Measurements from ENCODE around the gene AADAC.

The AADAC gene

DNA sequence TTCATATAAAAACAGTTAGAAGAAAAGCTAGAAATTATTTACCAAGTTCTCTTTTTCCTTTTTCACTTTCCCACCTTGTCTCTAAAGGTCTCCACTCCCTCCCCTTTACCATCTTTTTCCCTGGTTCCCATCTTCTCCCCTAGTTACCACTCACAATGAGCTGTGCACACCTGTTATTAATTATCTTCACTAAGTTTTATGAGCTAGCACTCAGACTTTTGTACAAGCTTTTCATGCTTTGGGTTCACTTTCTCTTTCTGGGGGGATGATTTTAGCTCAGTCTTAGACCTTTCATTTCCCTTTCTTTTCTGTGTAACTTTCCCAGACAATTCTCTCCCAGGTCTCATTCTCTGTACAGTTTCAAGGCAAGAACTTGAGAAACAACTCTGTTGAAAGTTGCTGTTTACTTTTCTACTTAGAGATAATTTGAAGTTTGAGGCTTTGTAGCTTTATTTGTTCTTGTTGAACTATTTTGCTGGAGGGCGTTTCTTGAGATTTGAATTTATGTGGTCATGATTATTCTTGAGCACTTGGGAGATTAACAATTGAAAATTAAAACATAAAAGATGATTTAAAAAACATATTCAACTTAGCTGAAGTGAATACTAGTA is 24.0 kb upstream of the AADAC start:
- no peak for TF ChIP-seq GATA3 (IDR thresholded peaks at IDR 0.05; ENCODE audit: low read depth, low read length)
- no peak for TF ChIP-seq GATA2 (IDR thresholded peaks at IDR 0.05; ENCODE audit: low read depth, low read length)

DNA sequence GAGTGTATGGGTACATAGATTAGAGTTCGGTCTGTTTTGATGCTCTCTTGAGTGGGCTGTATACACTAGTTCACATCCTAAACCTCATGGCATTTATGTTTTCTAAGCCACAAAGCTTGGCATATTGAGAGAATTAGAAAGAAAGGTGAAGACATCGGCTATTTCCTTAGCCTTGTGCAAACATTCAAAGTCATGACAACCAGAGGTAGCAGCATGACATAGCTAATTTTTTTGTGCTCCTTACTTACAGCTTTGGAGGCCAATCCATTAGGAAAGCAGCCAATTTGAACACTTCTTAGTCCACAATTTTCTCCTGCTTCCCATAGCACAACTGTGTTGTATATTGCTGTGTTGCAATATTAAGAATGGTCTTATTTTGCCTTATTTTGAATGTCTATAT is 21.5 kb upstream of the AADAC start:
- TF ChIP-seq GATA2 (IDR thresholded peaks at IDR 0.05; ENCODE audit: low read depth, low read length) (no peak), GATA3 (IDR thresholded peaks at IDR 0.05; ENCODE audit: low read depth, low read length) (no peak)

DNA sequence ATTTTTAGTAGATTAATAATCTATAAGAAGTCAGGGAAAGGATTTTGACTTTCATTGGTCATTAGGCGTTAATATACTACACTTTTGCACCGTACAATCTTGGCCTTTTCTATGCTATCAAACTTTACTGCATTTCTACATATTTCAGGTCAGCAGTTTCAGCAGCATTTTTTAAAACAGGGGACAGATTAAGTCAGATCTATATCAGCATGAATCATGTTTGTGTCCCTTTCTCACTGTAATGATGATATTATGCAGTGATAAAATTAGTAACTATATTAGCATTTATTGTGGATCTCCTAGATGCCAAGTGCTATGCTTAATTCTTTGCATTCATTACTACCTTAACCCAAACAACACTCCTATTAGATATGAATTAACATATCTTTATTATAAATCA is 20.3 kb upstream of the AADAC start:
- TF ChIP-seq GATA3 (IDR thresholded peaks at IDR 0.05; ENCODE audit: low read depth, low read length): no peak
- no peak for TF ChIP-seq GATA2 (IDR thresholded peaks at IDR 0.05; ENCODE audit: low read depth, low read length)

DNA sequence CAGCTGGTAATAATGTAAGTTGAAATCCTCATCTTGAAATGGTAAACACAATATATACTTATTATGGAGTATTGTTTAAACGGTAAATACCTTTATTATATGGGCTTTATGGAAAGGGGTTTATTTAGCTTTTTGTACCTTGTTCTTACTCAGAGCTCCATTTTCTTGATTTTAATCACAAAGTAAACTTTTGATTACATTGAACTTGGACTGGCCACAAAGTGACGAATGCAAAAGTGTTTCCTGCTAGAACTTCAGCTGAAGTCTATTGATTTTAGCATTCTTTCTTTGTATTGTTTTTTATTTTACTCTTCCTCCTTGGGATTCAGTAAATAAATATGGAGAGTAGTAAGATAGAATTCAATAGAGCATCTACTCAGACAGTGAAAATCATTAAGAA is 19.8 kb upstream of the AADAC start:
- TF ChIP-seq GATA2 (IDR thresholded peaks at IDR 0.05; ENCODE audit: low read depth, low read length) (no peak), GATA3 (IDR thresholded peaks at IDR 0.05; ENCODE audit: low read depth, low read length) (no peak)

DNA sequence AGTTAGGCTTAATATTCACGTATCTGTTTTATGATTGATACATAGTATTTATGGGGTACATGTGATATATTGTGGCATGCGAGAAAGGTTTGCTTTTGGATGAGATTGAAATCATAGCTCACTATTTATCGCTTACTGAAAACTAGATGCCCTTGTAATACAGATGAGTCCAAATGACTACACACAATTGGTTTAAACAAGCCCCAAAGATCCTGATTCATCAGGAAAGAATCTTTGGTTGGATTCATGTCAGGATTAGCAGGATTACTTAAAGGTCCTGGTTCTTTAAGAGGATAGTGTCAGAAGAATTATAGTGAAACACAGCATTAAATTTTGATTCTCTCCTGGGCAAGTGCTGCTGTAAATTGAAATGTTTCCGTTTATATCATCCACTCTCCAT is 18.6 kb upstream of the AADAC start:
- TF ChIP-seq GATA2 (IDR thresholded peaks at IDR 0.05; ENCODE audit: low read depth, low read length) (no peak), GATA3 (IDR thresholded peaks at IDR 0.05; ENCODE audit: low read depth, low read length) (no peak)

DNA sequence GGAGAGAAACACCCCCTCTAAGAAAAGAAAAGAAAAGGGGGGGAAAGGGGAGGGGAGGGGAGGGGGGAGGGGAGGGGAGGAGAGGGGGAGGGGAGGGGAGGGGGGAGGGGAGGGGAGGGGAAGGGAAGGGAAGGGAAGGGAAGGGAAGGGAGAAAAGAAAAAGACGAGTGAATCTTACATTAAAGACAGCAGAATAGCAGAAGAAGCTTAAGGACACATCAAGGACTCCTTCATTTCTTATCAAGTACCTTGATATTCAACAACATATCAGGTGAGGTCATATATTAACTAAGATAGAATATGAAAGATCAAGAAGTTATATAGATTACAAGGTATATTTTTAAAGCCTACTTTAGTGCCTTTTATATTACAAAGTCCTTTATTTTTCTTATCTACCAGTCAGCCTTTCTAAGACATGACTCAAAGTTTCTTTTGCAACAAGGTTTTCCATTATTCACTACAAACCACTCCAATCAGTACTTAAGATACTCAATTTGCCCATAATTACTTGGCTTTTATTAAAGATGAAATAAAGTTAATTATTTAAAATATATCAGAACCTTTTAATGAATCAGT is 17.7 kb upstream of the AADAC start:
- TF ChIP-seq GATA2 (IDR thresholded peaks at IDR 0.05; ENCODE audit: low read depth, low read length): no peak
- no peak for TF ChIP-seq GATA3 (IDR thresholded peaks at IDR 0.05; ENCODE audit: low read depth, low read length)

DNA sequence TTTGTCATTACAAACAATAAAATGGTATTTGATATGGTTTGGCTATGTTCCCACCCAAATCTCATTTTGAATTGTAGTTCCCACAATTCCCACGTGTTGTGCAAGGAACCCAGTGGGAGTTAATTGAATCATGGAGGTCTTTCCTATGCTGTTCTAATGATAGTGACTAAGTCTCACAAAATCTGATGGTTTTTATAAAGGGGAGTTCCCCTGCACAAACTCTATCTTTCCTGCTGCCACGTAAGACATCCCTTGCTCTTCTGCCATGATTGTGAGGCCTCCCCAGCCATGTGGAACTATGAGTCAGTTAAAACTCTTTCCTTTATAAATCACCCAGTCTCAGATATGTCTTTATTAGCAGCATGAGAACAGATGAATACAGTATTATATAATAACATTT is 15.4 kb upstream of the AADAC start:
- TF ChIP-seq GATA2 (IDR thresholded peaks at IDR 0.05; ENCODE audit: low read depth, low read length) (no peak), GATA3 (IDR thresholded peaks at IDR 0.05; ENCODE audit: low read depth, low read length) (no peak)

DNA sequence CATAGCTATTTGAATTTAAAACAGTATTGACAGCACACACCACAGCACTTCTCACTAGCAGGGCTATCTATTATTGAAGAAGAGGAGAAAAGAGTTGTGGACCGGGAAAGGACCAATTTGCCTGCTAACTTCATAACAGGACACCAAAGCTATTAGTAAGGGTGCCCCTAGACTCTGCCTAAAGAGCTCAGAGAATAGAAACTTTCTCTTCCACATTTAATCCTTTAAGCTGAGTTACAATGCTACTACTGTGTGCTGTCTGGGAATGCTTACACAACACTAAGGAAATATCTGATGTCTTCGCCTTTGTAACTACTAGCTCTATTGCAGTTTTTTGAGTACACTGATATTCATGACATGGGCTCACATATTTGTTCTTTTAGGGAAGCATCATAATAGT is 13.5 kb upstream of the AADAC start:
- no peak for TF ChIP-seq GATA2 (IDR thresholded peaks at IDR 0.05; ENCODE audit: low read depth, low read length)
- TF ChIP-seq GATA3 (IDR thresholded peaks at IDR 0.05; ENCODE audit: low read depth, low read length): no peak

DNA sequence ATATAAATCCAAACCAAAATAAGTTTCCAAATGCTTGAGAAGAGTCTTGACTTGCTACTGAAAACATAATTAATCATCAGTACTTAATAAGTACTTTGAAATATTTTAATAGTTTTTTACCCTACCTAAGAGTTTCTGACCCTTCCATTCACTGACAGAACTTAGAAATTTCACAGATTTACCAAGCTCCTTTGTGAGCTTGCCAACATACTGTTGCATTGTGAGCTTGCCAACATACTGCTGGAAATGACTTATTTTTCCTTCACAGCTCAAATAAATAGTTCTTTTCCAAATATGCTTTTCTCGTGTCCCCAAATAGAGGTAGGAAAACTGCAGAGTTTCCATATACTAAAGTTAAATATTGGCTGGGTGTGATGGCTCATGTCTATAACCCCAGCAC is 9.6 kb upstream of the AADAC start:
- no peak for TF ChIP-seq GATA2 (IDR thresholded peaks at IDR 0.05; ENCODE audit: low read depth, low read length)
- TF ChIP-seq GATA3 (IDR thresholded peaks at IDR 0.05; ENCODE audit: low read depth, low read length): no peak

DNA sequence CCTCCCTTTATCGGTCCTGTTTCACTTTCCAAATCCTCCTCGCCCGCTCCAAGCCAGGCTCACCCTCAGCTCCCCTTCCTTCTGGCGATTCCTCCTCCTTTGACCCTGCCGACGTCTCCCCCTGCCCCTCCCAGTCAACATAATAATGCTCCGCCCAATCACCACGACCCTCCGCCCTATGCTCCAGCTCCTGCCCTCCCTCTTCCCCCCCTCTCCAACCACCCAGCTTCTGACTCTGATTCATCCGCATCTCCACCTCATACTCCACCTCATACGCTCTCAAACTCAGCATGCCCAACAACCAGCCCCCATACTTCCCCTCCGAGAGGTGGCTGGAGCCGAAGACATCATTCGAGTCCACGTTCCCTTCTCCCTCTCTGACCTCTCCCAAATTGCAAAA is 7.1 kb upstream of the AADAC start:
- TF ChIP-seq GATA3 (IDR thresholded peaks at IDR 0.05; ENCODE audit: low read depth, low read length): no peak
- no peak for TF ChIP-seq GATA2 (IDR thresholded peaks at IDR 0.05; ENCODE audit: low read depth, low read length)

DNA sequence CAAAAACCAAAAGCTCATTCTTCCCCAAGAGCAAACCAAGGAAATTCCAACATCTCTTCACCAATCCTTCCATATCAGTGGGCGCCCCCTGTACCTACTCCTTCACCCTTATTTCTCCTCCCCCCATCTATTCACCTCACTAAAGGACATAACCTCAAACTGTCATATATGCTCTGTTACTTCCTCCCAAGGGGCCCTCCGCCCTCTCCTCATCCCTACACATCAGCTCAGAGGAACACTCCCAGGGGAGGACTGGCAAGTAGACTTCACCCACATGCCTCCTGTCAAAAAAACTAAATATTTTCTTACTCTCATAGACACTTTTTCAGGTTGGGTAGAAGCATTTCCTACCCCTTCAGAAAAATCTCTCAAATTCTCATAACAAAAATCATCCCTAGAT is 2.4 kb upstream of the AADAC start:
- no peak for TF ChIP-seq GATA3 (IDR thresholded peaks at IDR 0.05; ENCODE audit: low read depth, low read length)
- no peak for TF ChIP-seq GATA2 (IDR thresholded peaks at IDR 0.05; ENCODE audit: low read depth, low read length)

DNA sequence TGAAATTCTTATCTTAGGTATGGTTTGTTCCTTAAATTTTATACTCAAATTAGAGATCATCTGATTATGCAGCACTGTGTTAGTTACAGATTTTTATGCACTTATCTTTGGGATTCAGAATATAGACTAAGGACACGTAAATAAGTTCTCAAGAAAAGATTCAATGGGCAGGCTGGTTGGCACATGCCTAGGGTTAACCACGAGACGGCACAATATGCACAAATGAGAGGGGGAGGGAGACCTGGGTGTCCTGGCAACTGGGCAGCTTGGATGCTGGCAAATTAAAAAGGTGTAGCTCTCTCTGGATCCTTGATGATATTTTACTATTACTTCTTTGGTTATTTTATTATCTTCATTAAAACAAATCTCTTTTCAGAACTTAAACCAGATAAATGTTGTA is 672 bp downstream of the AADAC start:
- TF ChIP-seq GATA3 (IDR thresholded peaks at IDR 0.05; ENCODE audit: low read depth, low read length) (no peak), GATA2 (IDR thresholded peaks at IDR 0.05; ENCODE audit: low read depth, low read length) (no peak)

DNA sequence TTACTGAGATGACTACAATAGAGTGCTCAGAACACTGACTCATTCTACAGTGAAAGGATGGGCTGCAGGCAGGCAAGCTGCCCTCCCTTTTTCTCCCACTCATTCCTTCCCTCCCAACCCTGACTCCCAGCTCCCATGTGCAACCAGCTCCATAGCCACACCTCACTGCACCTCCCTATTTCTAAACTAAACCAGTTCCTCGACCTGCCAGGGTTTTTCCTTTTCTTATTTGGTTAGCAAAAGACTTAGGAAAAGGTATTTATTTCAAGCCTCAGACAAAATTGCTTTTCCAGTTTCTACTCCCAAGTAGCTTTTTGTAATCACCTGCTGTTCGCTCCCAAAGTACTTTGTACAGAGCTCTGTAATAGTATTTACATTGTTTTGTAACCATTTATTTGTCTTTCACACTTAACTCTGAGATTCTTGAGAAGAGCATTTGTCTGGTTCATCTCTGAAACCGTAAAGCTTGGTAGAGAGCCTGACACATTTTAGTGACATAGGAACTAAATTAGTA is 2.2 kb downstream of the AADAC start:
- TF ChIP-seq GATA3 (IDR thresholded peaks at IDR 0.05; ENCODE audit: low read depth, low read length): no peak
- no peak for TF ChIP-seq GATA2 (IDR thresholded peaks at IDR 0.05; ENCODE audit: low read depth, low read length)

DNA sequence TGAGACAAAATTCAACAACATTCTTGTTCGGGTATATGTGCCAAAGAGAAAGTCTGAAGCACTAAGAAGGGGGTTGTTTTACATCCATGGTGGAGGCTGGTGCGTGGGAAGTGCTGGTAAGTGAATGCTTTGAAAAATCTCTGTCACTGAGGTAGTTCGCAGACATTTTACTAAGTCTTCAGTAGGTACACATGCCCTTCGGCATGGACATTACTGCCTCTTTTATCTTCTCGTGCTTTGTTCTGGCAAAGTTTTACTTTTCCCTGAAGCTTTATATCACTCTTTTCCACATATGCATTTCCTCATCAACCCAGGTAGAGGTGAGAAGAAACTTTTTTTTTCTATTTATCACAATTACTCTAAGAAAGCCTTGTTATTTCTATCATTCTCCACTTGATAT is 3.6 kb downstream of the AADAC start:
- TF ChIP-seq GATA3 (IDR thresholded peaks at IDR 0.05; ENCODE audit: low read depth, low read length): no peak
- TF ChIP-seq GATA2 (IDR thresholded peaks at IDR 0.05; ENCODE audit: low read depth, low read length): no peak

DNA sequence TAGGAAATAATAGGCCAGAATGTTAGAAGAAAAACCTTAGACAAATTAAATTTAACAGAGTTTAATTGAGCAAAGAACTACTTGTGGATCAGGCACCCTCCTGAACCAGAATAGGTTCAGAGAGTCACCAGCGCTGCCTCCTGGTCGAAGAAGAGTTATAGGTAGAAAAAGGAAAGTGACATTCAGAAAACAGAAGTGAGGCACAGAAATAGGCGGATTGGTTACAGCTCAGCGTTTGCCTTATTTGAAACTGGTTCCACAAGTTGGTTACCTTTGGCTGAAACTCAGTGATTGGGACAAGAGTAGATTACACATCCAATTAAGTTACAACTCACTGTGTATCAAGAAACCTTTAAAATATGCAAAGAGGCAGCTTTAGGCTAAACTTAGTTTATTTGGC is 4.4 kb downstream of the AADAC start:
- TF ChIP-seq GATA3 (IDR thresholded peaks at IDR 0.05; ENCODE audit: low read depth, low read length): no peak

DNA sequence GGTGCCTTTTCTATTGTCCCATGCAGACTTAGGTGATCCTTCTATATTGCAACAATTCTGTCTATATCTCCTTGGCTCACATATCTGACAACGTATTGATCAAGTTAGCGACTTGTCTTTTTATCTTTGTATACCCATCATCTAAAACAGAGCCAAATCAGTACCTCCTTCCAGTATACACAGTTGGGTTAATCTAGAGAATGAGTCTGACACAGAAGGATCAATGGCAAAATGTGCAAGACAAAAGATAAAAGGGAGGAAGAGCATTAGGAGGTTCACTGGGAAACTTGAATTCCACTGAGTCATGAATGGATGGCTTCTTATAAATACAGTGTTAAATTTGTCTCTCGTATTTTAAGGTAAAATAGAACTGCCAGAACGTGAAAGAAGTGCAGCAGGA is 6.0 kb downstream of the AADAC start:
- no peak for TF ChIP-seq GATA3 (IDR thresholded peaks at IDR 0.05; ENCODE audit: low read depth, low read length)
- TF ChIP-seq GATA2 (IDR thresholded peaks at IDR 0.05; ENCODE audit: low read depth, low read length): no peak
